Sigmoid colon (tissue), 4 donors: ENCODE measurements around the gene BAD.

Source experiments
- EP300 ChIP-seq, 4 donors: sonication (generic); formaldehyde crosslinking; IDR thresholded peaks; one replicate each; pipeline ENCODE4 v1.6.1; 2017; ENCODE audit warnings: antibody characterized with exemption in 4 of 4
- POLR2A ChIP-seq, 2 donors: fragments of 450-650 bp; IDR thresholded peaks; one replicate each; pipeline ENCODE4 v1.6.1; 2016; ENCODE audit warnings: antibody characterized with exemption in 2 of 2, mild to moderate bottlenecking in 2 of 2, moderate library complexity in 2 of 2
- POLR2AphosphoS5 ChIP-seq, 4 donors: sonication (generic); formaldehyde crosslinking; IDR thresholded peaks; one replicate each; pipeline ENCODE4 v1.6.1; 2017; ENCODE audit warnings: antibody characterized with exemption in 4 of 4
- TF ChIP-seq, protein P1 (sequence below), 4 experiments: fragments of 450-650 bp in 3 of 4; fragments of 200-600 bp in 1 of 4; IDR thresholded peaks; one replicate each; pipeline ENCODE4 v1.5.1; 2016 to 2019; ENCODE audit warnings: antibody characterized with exemption in 4 of 4, mild to moderate bottlenecking in 3 of 4, moderate library complexity in 2 of 4

GRCh38 chr11:64239662-64240434 lies 44.6 kb downstream of the BAD start:
- no peak for TF ChIP-seq EP300 (IDR thresholded peaks at IDR 0.05)
- no peak for TF ChIP-seq POLR2A (IDR thresholded peaks at IDR 0.05)
- TF ChIP-seq POLR2AphosphoS5 (IDR thresholded peaks at IDR 0.05): no peak
- TF ChIP-seq, protein P1, sequence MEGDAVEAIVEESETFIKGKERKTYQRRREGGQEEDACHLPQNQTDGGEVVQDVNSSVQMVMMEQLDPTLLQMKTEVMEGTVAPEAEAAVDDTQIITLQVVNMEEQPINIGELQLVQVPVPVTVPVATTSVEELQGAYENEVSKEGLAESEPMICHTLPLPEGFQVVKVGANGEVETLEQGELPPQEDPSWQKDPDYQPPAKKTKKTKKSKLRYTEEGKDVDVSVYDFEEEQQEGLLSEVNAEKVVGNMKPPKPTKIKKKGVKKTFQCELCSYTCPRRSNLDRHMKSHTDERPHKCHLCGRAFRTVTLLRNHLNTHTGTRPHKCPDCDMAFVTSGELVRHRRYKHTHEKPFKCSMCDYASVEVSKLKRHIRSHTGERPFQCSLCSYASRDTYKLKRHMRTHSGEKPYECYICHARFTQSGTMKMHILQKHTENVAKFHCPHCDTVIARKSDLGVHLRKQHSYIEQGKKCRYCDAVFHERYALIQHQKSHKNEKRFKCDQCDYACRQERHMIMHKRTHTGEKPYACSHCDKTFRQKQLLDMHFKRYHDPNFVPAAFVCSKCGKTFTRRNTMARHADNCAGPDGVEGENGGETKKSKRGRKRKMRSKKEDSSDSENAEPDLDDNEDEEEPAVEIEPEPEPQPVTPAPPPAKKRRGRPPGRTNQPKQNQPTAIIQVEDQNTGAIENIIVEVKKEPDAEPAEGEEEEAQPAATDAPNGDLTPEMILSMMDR (IDR thresholded peaks at IDR 0.05): no peak
